GM19099 (cell line): ENCODE measurements around the gene EXOC3.

ENCODE experiments used
- POLR2A ChIP-seq: IDR thresholded peaks from 3 replicates; pipeline ENCODE4 v1.6.1; 2011; ENCODE audit warnings: low read depth; ENCODE audit not compliant: insufficient read length; ENCODE audit errors: extremely low read depth

EXOC3 gene

GRCh38 chr5:430214-430925 lies 12.6 kb upstream of the EXOC3 start:
- TF ChIP-seq POLR2A, result no peak

GRCh38 chr5:431001-431710 lies 11.8 kb upstream of the EXOC3 start:
- no peak for TF ChIP-seq POLR2A

GRCh38 chr5:431711-432050 lies 11.3 kb upstream of the EXOC3 start:
- no peak for TF ChIP-seq POLR2A

GRCh38 chr5:432201-432927 lies 10.6 kb upstream of the EXOC3 start:
- TF ChIP-seq POLR2A, result no peak

- TF ChIP-seq POLR2A, result no peak
These were observed 9.8 kb upstream of the EXOC3 start for GRCh38 chr5:432928-433791.

GRCh38 chr5:433836-434235 lies 9.1 kb upstream of the EXOC3 start:
- no peak for TF ChIP-seq POLR2A

GRCh38 chr5:434443-435146 lies 8.4 kb upstream of the EXOC3 start:
- TF ChIP-seq POLR2A, result no peak

- TF ChIP-seq POLR2A, result no peak
These were observed 7.7 kb upstream of the EXOC3 start for GRCh38 chr5:435156-435790.

GRCh38 chr5:435961-436640 lies 6.9 kb upstream of the EXOC3 start:
- TF ChIP-seq POLR2A, result no peak

- TF ChIP-seq POLR2A, result no peak
These were observed 6.4 kb upstream of the EXOC3 start for GRCh38 chr5:436641-436975.

GRCh38 chr5:437281-437771 lies 5.7 kb upstream of the EXOC3 start:
- TF ChIP-seq POLR2A, result no peak

- TF ChIP-seq POLR2A, result no peak
These were observed 4.4 kb upstream of the EXOC3 start for GRCh38 chr5:438481-438981.

GRCh38 chr5:439181-439580 lies 3.8 kb upstream of the EXOC3 start:
- no peak for TF ChIP-seq POLR2A
